Glomerular visceral epithelial cell (primary cell): Measurements from ENCODE around the gene CHIT1.

ENCODE experiments used
- DNase-seq: peaks from one replicate; pipeline ENCODE4 v3.0.0-alpha.2; 2016; ENCODE audit errors: extremely low spot score

Gene CHIT1

GRCh38 chr1:203188686-203189232 lies 40.7 kb downstream of the CHIT1 start:
- no peak for DNase-seq

- no peak for DNase-seq
Measured at GRCh38 chr1:203187689-203188264, 41.7 kb downstream of the CHIT1 start.

DNA sequence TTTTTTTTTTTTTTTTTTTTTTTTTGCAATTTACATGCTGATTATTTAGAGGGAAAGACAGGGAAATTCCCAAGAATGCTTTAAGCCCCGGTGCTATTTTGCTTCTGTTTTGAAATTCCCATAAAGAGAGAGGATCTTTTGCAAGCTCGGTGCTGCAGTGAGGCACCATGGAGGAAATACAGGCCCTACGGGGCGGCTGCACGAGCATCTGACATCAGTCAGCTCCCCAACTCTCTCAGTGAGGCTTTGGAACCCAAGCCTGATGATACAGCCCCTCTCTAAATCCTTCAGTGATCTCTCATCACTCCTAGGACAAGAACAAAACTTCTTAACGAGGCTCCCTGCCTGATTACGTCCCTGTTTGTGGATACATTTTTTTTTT lies 42.2 kb downstream of the CHIT1 start:
- DNase-seq, result no peak

DNA sequence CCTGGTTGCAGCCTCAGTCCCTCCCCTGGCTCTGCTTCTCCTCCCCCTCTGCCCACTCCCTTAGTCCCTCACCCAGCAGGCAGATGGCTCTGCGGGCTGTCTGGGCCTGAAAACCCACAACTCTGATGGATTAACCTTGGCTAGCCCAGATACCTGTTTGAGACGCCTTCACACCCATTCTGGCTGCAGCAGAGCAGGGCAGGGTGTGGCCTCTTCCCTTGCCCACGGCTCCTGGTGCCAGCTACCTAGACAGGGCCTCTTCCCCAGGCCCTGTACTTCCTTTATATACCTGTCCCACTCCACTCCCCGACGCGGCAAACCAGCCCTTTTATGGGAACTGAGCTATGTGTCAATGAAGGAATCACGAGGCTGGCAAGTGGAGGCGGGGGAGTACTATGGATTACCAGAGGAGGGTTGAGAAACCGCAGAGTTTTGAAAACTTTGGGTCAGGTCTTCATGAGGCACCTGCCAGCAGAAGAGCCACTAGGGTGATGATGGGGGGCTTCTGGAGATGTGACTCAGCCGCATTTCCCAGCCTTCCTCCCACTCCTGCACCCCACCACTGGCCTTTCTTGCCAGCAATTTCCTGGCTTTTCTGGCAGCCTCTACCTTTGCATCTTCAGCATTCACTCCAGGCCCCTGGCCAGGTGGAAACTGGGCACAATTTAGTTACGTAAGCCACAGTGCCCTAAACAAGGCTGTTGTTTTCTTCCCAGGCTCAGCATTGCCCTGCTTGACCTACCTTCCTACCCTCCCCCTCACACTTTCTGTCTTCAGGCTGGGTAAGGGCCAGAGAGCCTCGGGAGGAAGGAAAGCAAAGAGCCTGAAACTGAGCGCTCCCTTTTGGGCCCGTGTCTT lies 42.8 kb downstream of the CHIT1 start, which contains the start of gene CHI3L1:
Gene CHI3L1 (minus strand): TSS at position 259 of the 858 bp plus-strand sequence. CDS start 81 bp downstream, at position 178.
- no peak for DNase-seq

GRCh38 chr1:203186091-203186445 lies 43.4 kb downstream of the CHIT1 start:
- no peak for DNase-seq

DNA sequence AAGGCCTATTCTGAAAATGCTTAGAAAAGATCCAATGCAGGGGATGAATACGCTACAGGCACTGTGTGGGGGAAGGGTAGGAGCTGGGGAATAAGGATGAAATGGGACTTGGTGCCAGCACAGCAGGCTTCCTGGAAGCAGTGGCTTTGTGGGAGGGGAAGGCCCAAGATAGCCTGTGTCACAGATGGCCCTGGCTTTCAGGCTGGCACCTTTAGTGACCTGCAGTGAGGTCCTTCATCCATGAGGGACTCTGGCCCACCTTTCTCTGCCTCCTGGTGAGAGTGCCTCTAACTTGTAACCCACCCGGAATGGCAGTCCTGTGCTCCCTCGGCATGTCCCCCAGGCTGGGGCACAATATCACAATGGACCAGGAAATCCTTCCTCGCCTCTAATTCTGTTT lies 43.9 kb downstream of the CHIT1 start:
- no peak for DNase-seq

DNA sequence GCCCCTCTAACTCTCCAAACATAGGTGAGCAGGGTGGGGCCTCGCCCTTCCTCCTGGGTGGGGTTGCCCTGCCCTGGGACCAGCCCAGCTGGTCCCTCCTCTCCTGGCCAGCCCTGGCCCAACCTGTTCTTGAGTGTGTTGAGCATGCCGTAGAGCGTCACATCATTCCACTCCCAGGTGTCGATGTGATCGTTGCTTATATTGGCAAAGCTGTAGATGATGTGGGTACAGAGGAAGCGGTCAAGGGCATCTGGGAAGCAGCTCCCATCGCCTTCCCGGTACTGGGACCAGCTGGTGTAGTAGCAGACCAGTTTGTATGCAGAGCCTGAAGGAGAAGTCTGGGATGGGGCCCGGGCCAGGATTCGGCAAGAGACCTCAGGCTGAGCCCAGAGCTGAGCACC lies 44.4 kb downstream of the CHIT1 start:
- DNase-seq, result no peak

DNA sequence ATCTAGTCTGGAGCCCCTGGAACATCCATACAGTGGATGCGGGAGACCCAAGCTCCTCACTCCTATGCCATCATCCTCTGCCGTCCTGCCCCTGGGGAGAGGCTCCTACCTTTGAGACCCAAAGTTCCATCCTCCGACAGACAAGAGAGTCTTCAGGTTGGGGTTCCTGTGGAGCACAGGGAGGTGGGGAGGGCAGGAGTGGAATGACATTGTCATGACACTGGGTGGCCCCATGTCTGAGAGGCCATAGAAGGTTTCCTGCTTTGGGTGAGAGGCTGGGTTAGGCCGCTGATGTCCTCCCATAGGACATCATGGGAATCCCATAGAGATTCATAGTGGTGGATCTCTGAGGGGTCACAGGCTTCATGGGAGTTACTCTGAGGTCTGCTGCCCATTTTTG lies 45.0 kb downstream of the CHIT1 start:
- DNase-seq, result no peak

DNA sequence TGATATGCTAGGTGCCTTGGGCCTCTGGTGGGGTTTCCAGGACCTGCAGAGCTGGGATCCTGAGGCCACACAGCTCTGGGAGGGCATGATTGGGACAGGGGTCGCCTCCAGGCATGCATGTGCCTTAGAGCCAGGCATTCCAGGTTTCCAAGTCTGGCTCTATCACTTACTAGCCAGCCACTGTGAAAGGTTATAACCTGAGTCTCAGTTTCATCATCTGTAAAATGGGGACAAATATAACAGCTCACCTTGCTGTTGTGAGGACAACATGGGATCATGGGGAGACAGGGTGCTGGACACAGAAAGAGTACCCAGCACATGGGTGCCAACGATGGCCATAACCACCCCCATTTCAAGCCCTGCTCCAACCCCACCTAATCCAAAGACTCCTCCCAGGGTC lies 45.6 kb downstream of the CHIT1 start:
- DNase-seq, result no peak

DNA sequence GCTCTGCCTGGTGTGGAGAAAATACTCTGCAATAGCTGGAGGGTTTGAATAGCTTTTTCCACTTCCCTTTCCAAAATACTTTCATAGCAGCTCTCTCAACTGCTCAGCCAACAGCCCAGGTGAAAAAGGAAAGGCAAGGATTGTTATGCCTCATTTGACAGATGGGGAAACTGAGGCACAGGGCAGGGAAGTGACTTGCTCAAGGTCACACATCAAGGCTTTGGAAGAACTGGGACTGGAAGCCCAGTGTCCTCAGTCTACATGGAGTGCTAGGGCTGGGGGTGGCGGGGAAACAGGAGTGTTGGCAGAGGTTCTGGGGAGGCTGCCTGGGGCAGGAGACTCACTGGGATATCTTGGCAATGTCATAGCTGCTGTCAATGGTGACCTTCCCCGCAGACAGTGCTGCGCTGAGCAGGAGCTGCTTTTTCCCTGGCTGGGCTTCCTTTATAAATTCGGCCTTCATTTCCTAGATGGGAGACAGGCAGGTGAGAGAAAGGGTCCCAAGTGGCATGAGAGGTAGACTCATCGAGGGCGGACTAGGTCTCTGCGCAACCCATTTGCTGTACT lies 47.0 kb downstream of the CHIT1 start:
- no peak for DNase-seq

- DNase-seq, result no peak
Measured at GRCh38 chr1:203181586-203182386, 47.7 kb downstream of the CHIT1 start.

DNA sequence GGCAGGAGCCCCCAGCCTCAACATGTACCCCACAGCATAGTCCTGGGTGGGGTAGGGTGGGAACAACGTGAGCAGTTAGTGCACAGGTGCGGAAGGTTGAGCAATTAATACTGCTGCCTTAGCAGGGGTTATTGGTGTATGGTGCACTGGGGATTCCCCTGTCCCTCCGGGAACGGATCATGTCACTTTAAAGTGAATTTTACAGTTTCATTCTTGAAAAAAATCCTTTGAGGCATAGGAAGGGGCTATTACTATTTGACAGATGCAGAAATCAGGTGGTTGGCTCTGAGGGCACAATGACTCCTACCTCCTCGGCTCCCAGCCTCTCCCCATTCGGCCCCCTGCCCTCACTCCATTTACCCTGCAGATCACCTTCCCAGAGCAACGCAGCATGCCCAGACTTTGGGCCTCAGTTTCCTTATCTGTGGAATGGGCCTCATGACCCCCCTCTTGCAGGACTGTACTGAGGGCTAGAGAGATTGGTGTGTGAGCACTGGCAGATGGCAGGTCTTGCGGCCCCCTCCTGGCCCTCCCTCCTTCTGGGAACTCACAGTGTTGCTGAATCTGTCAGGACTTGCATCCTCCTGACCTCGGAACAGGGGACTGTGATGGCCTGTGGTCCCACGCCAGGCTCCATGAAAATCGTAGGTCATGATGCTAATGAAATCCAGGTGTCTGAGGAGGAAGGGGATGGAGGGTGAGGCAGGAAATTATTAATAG lies 48.7 kb downstream of the CHIT1 start:
- DNase-seq, result no peak

- no peak for DNase-seq
Measured at GRCh38 chr1:203179667-203180005, 49.8 kb downstream of the CHIT1 start.

- DNase-seq, result no peak
Measured at GRCh38 chr1:203178821-203179666, 50.4 kb downstream of the CHIT1 start.

- DNase-seq, result no peak
Measured at GRCh38 chr1:203178083-203178482, 51.4 kb downstream of the CHIT1 start.

- peak; percentile 43 for DNase-seq
Measured at GRCh38 chr1:203177470-203178039, 51.9 kb downstream of the CHIT1 start.

GRCh38 chr1:203177036-203177405 lies 52.5 kb downstream of the CHIT1 start:
- no peak for DNase-seq

- no peak for DNase-seq
Measured at GRCh38 chr1:203176273-203177035, 53.0 kb downstream of the CHIT1 start.

DNA sequence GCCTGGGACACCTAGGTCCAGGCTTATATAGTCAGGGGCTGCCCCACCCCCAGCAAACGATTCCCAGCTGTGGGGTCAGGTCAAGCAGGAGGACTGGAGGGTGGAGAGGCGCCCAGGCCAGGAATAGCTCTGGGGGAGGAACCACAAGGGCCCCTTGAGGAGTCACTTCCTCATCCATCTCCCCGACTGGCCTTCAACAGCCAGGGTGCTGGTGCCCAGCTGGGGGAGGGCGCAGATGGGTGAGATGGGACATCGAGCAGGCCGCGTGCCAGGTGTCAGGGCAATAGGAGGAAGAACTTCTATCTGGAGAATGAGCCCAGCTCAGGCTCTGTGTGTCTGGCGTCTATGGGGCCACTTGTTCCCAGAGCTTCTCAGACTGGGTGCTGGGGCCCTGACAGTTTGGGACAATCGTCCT lies 53.6 kb downstream of the CHIT1 start:
- no peak for DNase-seq
